ENCODE measurements around the gene ZC3HAV1L. TPM values are rescaled to one million over a fixed set of nuclear protein-coding genes. Genes with fewer than 3 reads are reported as not detected.

ZC3HAV1L gene
- total RNA-seq, 2 donors from 2014 or later: 6.2 to 20.8 TPM

DNA sequence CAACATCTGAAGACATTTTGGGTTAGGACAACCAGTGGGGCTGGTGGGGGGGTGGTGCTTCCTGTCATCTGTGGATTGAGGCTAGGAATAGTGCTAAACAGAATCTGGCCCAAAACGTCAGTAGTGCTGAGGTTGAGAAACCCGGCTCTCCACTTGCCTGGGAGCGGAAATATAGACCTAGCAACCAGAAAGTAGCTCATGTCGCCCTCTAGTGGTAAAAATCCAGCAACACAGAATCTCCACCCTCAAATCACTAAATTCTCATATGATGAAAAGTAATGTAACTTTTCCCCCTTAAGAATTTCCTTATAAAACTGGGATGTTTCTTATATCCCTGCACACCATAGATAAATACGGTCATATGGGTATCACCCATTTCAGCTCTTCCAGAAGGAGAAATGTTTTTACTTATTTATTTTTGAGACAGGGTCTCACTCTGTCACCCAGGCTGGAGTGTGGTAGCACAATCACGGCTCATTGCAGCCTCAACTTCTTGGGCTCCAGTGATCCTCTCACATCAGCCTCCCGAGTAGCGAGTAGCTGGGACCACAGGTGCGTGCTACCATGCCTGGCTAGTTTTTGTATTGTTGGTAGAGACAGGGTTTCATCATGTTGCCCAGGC, 39.3 kb upstream of the ZC3HAV1L start:
- peak; percentile 66 to 84 (median 74) for DNase-seq
- no peaks in the 10 kb centered on the region for H3K9me3 ChIP-seq
- TF ChIP-seq, protein P1, sequence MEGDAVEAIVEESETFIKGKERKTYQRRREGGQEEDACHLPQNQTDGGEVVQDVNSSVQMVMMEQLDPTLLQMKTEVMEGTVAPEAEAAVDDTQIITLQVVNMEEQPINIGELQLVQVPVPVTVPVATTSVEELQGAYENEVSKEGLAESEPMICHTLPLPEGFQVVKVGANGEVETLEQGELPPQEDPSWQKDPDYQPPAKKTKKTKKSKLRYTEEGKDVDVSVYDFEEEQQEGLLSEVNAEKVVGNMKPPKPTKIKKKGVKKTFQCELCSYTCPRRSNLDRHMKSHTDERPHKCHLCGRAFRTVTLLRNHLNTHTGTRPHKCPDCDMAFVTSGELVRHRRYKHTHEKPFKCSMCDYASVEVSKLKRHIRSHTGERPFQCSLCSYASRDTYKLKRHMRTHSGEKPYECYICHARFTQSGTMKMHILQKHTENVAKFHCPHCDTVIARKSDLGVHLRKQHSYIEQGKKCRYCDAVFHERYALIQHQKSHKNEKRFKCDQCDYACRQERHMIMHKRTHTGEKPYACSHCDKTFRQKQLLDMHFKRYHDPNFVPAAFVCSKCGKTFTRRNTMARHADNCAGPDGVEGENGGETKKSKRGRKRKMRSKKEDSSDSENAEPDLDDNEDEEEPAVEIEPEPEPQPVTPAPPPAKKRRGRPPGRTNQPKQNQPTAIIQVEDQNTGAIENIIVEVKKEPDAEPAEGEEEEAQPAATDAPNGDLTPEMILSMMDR (IDR thresholded peaks at IDR 0.05): peak; percentile 63 to 91 (median 82)
- no peak for TF ChIP-seq POLR2A (IDR thresholded peaks at IDR 0.05)
- ATAC-seq: peak; percentile 88
- no peaks in the 10 kb centered on the region for H3K27me3 ChIP-seq
- no peak overlapping the region for H3K4me3 ChIP-seq
- 25 to 30% methylated on average over 9 of the region's 9 CpGs for WGBS, 2 donors
- peak overlapping the region in 1 of 4 donors; percentile 27 for H3K27ac ChIP-seq
- intact Hi-C loops (cut with DNase I): loop anchor here (5.0 kb wide), 1 partner anchor 188 kb away; no protein-coding TSS in a partner anchor
- peaks cover 7 to 28% of the 10 kb centered on the region in 2 donors for H3K36me3 ChIP-seq (replicated peaks in 1 of 2; ENCODE audit: insufficient read depth in 1 of 2, low read depth in 2 of 2)
- no peaks in the 10 kb centered on the region for H3K4me1 ChIP-seq

DNA sequence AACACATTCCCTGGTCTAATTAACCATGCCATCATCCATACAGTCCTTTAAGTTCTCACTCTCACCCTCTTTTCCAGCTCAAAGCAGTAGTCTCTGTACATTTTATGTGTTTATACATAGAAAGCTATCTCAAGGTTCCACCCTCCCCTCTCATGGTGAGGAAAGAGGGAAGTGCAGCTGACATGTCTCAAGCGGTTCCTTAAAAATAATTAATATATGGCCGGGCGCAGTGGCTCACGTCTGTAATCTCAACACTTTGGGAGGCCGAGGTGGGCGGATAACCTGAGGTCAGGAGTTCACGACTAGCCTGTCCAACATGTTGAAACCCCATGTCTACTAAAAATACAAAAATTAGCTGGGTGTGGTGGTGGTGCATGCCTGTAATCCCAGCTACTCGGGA, 37.0 kb upstream of the ZC3HAV1L start:
- Histone ChIP-seq H3K4me3 (no peak overlapping the region), H3K27ac (no peak overlapping the region), H3K9me3 (no peaks in the 10 kb centered on the region), H3K36me3 (replicated peaks in 1 of 2; ENCODE audit: insufficient read depth in 1 of 2, low read depth in 2 of 2) (peaks cover 7 to 21% of the 10 kb centered on the region in 2 donors), H3K27me3 (no peaks in the 10 kb centered on the region), H3K4me1 (no peaks in the 10 kb centered on the region)
- TF ChIP-seq, protein P1 (IDR thresholded peaks at IDR 0.05): no peak
- no peak for TF ChIP-seq POLR2A (IDR thresholded peaks at IDR 0.05)
- intact Hi-C loops (cut with DNase I): no loop called here
- ATAC-seq (no peak), DNase-seq (no peak)
- 82 to 92% methylated on average over 8 of the region's 8 CpGs for WGBS, 2 donors

DNA sequence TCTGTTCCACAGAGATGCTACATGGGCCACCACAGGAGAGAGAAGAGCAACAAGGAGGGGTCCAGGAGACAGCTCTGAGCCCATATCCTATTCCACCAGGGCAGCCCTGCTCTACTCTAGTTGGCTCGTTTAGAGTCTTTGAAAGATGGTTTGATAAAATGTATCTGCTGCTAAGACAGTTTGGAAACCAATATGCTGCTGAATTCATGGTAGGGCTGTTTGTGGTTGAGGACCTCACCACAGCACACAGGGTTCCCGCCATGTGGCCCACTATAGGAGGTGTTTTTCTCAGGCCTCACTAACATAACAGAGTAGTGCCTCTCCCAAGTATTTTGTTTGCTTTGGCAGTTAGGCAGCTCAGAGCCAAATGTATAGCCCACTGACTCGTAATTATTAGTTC, 35.8 kb upstream of the ZC3HAV1L start:
- peaks cover 7 to 16% of the 10 kb centered on the region in 2 donors for H3K36me3 ChIP-seq (replicated peaks in 1 of 2; ENCODE audit: insufficient read depth in 1 of 2, low read depth in 2 of 2)
- no peaks in the 10 kb centered on the region for H3K27me3 ChIP-seq
- H3K27ac ChIP-seq: no peak overlapping the region
- ATAC-seq (no peak), DNase-seq (no peak)
- H3K9me3 ChIP-seq: no peaks in the 10 kb centered on the region
- TF ChIP-seq, protein P1 (IDR thresholded peaks at IDR 0.05): no peak
- TF ChIP-seq POLR2A (IDR thresholded peaks at IDR 0.05): no peak
- 86 to 89% methylated on average over 3 of the region's 3 CpGs for WGBS, 2 donors
- H3K4me3 ChIP-seq: no peak overlapping the region
- H3K4me1 ChIP-seq: no peaks in the 10 kb centered on the region
- intact Hi-C loops (cut with DNase I): no loop called here

DNA sequence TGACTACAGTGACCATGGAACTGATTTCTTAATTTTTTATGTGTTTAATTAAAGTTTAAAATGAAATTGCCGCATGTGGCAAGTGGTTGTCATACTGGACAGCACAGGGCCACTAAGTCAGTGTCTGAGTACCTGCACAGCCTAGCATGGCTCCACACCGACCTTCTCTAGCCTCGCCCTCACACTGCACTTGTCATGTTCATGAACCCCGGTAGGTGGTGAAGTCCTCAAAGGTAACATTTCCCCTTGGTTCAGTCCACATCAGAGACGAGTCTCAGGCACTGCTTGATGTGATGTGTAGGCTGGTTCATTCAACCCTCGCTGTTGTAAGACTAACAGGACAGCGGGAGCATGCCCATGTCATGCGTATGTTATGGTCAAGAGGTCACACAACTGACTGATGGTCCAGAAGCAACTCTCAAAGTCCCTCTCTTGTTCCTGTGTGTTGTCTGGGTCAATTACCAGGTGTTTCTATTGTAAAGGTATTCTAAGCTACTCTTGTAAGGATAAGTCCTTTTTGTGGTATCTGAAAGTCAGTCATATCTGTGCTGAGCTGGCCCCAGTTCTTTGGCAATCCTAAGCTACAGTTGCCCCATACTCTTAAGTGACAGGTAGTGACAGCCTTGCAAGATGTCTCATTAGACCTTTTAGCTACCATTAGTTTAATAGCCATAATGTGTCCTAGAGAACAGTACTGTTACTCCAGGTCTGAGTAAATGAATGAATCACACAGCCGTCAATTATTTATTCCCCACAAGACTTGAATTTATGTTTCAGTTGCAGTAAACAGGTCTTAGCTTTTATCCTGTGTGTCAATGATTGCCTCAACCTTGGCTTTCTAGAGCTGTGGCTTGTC, 32.9 kb upstream of the ZC3HAV1L start:
- Histone ChIP-seq H3K36me3 (replicated peaks in 1 of 2; ENCODE audit: insufficient read depth in 1 of 2, low read depth in 2 of 2) (peaks cover 7 to 22% of the 10 kb centered on the region in 2 donors), H3K4me3 (no peak overlapping the region), H3K27me3 (no peaks in the 10 kb centered on the region), H3K27ac (no peak overlapping the region), H3K9me3 (no peaks in the 10 kb centered on the region), H3K4me1 (no peaks in the 10 kb centered on the region)
- intact Hi-C loops (cut with DNase I): no loop called here
- TF ChIP-seq, protein P1 (IDR thresholded peaks at IDR 0.05): no peak
- TF ChIP-seq POLR2A (IDR thresholded peaks at IDR 0.05): no peak
- ATAC-seq (no peak), DNase-seq (no peak)
- 95 to 99% methylated on average over 9 of the region's 9 CpGs for WGBS, 2 donors

All from body of pancreas (tissue), 4 donors.